Spleen (tissue), 11 donors: ENCODE data around the gene NANOS3. TPM values are rescaled to one million over a fixed set of nuclear protein-coding genes. Genes with fewer than 3 reads are reported as not detected.
"Not testable (repeated sequence)": the region's sequence is repeated elsewhere in the genome, so short reads cannot be mapped to it uniquely, and the experiment has no call there.

ENCODE experiments used
- DNase-seq: peaks from one replicate; pipeline ENCODE4 v3.0.0-alpha.2; 2020
- H3K27ac ChIP-seq, 8 donors: fragments of 200-600 bp; sonication (generic) in 7 of 8; 1 replicate in 4 of 8; 2 replicates in 4 of 8; pipeline versions ENCODE4 v1.5.0 to v1.8.0; 2016 to 2021; ENCODE audit warnings: inconsistent platforms in 4 of 8, mild to moderate bottlenecking in 4 of 8, moderate library complexity in 1 of 8
- H3K27me3 ChIP-seq, 7 donors: fragments of 200-600 bp; sonication (generic) in 6 of 7; replicated peaks in 1 of 7; 1 replicate in 4 of 7; 2 replicates in 3 of 7; pipeline versions ENCODE4 v1.5.0 to v1.8.0; 2016 to 2021; ENCODE audit warnings: inconsistent platforms in 3 of 7, mild to moderate bottlenecking in 1 of 7
- H3K36me3 ChIP-seq, 6 donors: fragments of 200-600 bp; sonication (generic) in 5 of 6; 1 replicate in 4 of 6; 2 replicates in 2 of 6; pipeline versions ENCODE4 v1.5.0 to v1.8.0; 2016 to 2021; ENCODE audit warnings: inconsistent platforms in 2 of 6
- H3K4me1 ChIP-seq, 6 donors: fragments of 200-600 bp; sonication (generic) in 5 of 6; 1 replicate in 3 of 6; 2 replicates in 3 of 6; pipeline versions ENCODE4 v1.5.0 to v1.8.0; 2016 to 2021; ENCODE audit warnings: inconsistent platforms in 3 of 6
- H3K4me3 ChIP-seq, 8 donors: fragments of 200-600 bp; sonication (generic) in 7 of 8; 1 replicate in 4 of 8; 2 replicates in 4 of 8; pipeline versions ENCODE4 v1.5.0 to v1.8.0; 2016 to 2021; ENCODE audit warnings: inconsistent platforms in 4 of 8, mild to moderate bottlenecking in 4 of 8, moderate library complexity in 2 of 8
- H3K9me3 ChIP-seq, 8 donors: fragments of 200-600 bp; sonication (generic) in 7 of 8; 1 replicate in 4 of 8; 2 replicates in 4 of 8; pipeline versions ENCODE4 v1.5.0 to v1.8.0; 2016 to 2021; ENCODE audit warnings: inconsistent platforms in 4 of 8
- POLR2A ChIP-seq, 3 donors: fragments of 450-650 bp; IDR thresholded peaks; one replicate each; pipeline ENCODE4 v1.5.1; 2017; ENCODE audit warnings: antibody characterized with exemption in 3 of 3, mild to moderate bottlenecking in 1 of 3
- POLR2AphosphoS5 ChIP-seq, 3 donors: sonication (generic); formaldehyde crosslinking; IDR thresholded peaks; one replicate each; pipeline ENCODE4 v1.5.1; 2017; ENCODE audit warnings: antibody characterized with exemption in 3 of 3
- WGBS, 5 donors: extraction: QIAGEN DNeasy Blood & Tissue Kit in 3 of 5; methylation state at CpG; one replicate each; pipeline versions ENCODE4 v1.1.5 to v1.1.7; 2013 to 2018; 5-methylcytosine and 5-hydroxymethylcytosine counted together
- intact Hi-C: fragments of 100-400 bp; cut with DNase I; formaldehyde crosslinking; loops from one replicate; pipeline ENCODE4 v1.15.0; 2023; ENCODE audit warnings: low total_unique reads
- polyA plus RNA-seq, 3 donors: library from polyadenylated mRNA; stranded (reverse); fragments of 200-250 nt; gene quantifications; one replicate each; pipeline ENCODE4 v1.2.1, GENCODE V29; 2013
- total RNA-seq, 7 donors: library from RNA; depleted of rRNA in 3 of 7; stranded (reverse); fragments of >200 nt in 3 of 7; fragmentation: NEBNext Ultra II Directional in 4 of 7; extraction: Animal tissue kit (Norgen Biotek cat#: 25700) in 4 of 7; gene quantifications; one replicate each; pipeline versions ENCODE4 v1.1.0 to v1.2.1, GENCODE V29; 2016 to 2021
- TF ChIP-seq, protein P1 (sequence below), 11 experiments: fragments of 200-600 bp in 7 of 11; fragments of 450-650 bp in 4 of 11; sonication (generic) in 4 of 11; IDR thresholded peaks in 8 of 11; conservative IDR thresholded peaks in 3 of 11; 1 replicate in 7 of 11; 2 replicates in 4 of 11; pipeline versions ENCODE4 v1.4.0 to v1.8.0; 2016 to 2021; ENCODE audit warnings: antibody characterized with exemption in 11 of 11, inconsistent platforms in 4 of 11, mild to moderate bottlenecking in 1 of 11
- donor health status: healthy with polysubstance abuse.
- donor health status: DM: no; HTN: no; CAD: no; lungs with moderate emphysema.
- donor health status: DM: no; HTN: no; CAD: no.
- donor health status: Bipolar disorder and iron deficiency.
- donor health status: healthy.
- donor health status: DM: no; HTN: no; CAD: no.
- donor health status: DM: yes; HTN: yes; CAD: no.

Gene NANOS3
- total and polyA plus RNA-seq, 10 donors, result 0.42 to 0.99 (median 0.52) TPM; not detected in 7

DNA sequence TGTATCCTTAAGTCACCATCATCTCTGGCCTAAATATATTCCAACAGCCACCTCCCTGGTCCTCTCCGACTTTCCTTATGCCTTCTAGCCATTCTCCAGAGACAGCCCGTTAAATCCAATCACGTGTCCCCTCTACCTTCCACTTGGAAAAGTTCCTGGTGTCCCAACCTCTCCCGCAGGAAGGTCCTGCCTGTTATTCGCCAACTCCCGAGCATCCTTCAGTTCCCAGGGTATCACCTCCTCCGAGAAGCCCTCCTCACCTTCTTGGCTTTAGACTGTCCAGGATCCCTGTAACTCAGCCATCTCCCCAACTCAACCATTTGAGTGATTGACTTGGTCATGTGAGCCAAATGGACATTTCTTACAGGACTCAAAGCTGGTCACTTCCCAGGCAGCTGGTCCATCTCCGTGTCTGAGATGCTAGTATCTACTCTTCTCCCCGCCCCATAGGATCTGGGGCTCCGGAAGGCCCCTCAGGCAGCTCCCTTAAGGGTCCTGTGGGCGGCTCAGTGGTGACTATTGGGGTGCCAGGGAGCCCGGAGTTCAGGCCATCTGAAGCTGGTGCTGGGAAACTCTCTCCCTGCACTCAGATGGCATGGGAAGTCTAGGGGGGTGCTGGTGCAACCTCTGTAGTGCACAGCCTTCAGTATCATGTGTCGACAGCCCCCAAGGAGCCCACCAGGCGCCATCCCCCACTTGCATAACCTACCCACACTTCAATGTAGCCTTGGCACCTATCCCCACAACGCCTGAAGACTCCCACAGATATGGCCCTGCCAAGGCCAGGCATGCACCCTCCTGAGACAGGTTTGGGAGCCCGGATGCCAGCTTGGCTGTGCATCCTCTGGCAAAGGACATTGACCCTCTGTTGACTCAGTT, 27.9 kb upstream of the NANOS3 start:
- Histone ChIP-seq H3K4me1 (peaks cover 23 to 74% (median 57%) of the 10 kb centered on the region in 6 donors), H3K9me3 (no peaks in the 10 kb centered on the region), H3K27ac (peak overlapping the region in 4 of 8 donors; percentile 60 to 100 (median 96)), H3K27me3 (peaks cover 0 to 19% (median 0%) of the 10 kb centered on the region in 7 donors), H3K4me3 (no peak overlapping the region), H3K36me3 (no peaks in the 10 kb centered on the region)
- no peak for DNase-seq
- TF ChIP-seq POLR2AphosphoS5 (IDR thresholded peaks at IDR 0.05) (no peak), POLR2A (IDR thresholded peaks at IDR 0.05) (no peak)
- TF ChIP-seq, protein P1, sequence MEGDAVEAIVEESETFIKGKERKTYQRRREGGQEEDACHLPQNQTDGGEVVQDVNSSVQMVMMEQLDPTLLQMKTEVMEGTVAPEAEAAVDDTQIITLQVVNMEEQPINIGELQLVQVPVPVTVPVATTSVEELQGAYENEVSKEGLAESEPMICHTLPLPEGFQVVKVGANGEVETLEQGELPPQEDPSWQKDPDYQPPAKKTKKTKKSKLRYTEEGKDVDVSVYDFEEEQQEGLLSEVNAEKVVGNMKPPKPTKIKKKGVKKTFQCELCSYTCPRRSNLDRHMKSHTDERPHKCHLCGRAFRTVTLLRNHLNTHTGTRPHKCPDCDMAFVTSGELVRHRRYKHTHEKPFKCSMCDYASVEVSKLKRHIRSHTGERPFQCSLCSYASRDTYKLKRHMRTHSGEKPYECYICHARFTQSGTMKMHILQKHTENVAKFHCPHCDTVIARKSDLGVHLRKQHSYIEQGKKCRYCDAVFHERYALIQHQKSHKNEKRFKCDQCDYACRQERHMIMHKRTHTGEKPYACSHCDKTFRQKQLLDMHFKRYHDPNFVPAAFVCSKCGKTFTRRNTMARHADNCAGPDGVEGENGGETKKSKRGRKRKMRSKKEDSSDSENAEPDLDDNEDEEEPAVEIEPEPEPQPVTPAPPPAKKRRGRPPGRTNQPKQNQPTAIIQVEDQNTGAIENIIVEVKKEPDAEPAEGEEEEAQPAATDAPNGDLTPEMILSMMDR (IDR thresholded peaks at IDR 0.05 in 8 of 11, conservative IDR thresholded peaks at IDR 0.05 in 3 of 11), result no peak
- intact Hi-C loops, result no loop called here
- 71 to 89% (median 82%) methylated on average over 14 to 16 of the region's 16 CpGs for WGBS, 5 donors

- Histone ChIP-seq H3K4me3 (peak overlapping the region in 5 of 8 donors; percentile 13 to 58 (median 30)), H3K36me3 (no peaks in the 10 kb centered on the region), H3K27me3 (peaks cover 0 to 19% (median 0%) of the 10 kb centered on the region in 7 donors), H3K9me3 (no peaks in the 10 kb centered on the region), H3K27ac (peak overlapping the region in 7 of 8 donors; percentile 63 to 94 (median 78)), H3K4me1 (peaks cover 23 to 63% (median 52%) of the 10 kb centered on the region in 6 donors)
- TF ChIP-seq, protein P1 (IDR thresholded peaks at IDR 0.05 in 8 of 11, conservative IDR thresholded peaks at IDR 0.05 in 3 of 11), result no peak
- TF ChIP-seq POLR2A (IDR thresholded peaks at IDR 0.05) (no peak), POLR2AphosphoS5 (IDR thresholded peaks at IDR 0.05) (peak; percentile 47 to 76 (median 65))
- intact Hi-C loops, result no loop called here
- WGBS, 5 donors, result 19 to 66% (median 21%) methylated on average over 11 to 66 of the region's 66 CpGs
- peak; percentile 92 for DNase-seq
These were observed 26.7 kb upstream of the NANOS3 start for GRCh38 chr19:13849991-13850909.

GRCh38 chr19:13850910-13851733, 25.8 kb upstream of the NANOS3 start:
- Histone ChIP-seq H3K4me3 (peak overlapping the region in 5 of 8 donors; percentile 13 to 58 (median 30)), H3K27me3 (peaks cover 0 to 19% (median 0%) of the 10 kb centered on the region in 7 donors), H3K4me1 (peaks cover 19 to 55% (median 45%) of the 10 kb centered on the region in 6 donors), H3K9me3 (no peaks in the 10 kb centered on the region), H3K27ac (peak overlapping the region in 7 of 8 donors; percentile 63 to 94 (median 78)), H3K36me3 (no peaks in the 10 kb centered on the region)
- TF ChIP-seq POLR2AphosphoS5 (IDR thresholded peaks at IDR 0.05) (peak in 1 of 3 donors; percentile 35), POLR2A (IDR thresholded peaks at IDR 0.05) (no peak)
- TF ChIP-seq, protein P1 (IDR thresholded peaks at IDR 0.05 in 8 of 11, conservative IDR thresholded peaks at IDR 0.05 in 3 of 11), result no peak
- intact Hi-C loops, result no loop called here
- 56 to 78% (median 61%) methylated on average over 19 to 26 of the region's 26 CpGs for WGBS, 5 donors
- peak; percentile 81 for DNase-seq

DNA sequence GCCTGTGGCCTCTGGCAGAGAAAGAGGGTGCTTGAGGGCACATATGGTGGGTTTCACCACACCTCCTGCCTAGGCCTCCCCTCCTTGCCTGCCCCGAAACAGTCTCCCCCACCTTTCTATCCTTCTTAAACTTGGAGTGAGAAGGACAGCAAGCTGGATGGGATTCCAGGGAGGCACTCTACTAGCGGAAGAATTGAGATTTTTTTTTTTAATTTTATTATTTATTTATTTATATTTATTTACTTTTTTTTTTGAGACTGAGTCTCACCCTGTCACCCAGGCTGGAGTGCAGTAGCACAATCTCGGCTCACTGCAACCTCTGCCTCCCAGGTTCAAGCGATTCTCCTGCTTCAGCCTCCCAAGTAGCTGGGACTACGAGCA, 25.2 kb upstream of the NANOS3 start:
- peaks cover 0 to 19% (median 0%) of the 10 kb centered on the region in 7 donors for H3K27me3 ChIP-seq
- intact Hi-C loops, DNase-seq, H3K36me3 ChIP-seq, H3K9me3 ChIP-seq, H3K4me3 ChIP-seq: not testable (repeated sequence)
- H3K4me1 ChIP-seq, result peaks cover 13 to 49% (median 38%) of the 10 kb centered on the region in 6 donors
- H3K27ac ChIP-seq, result peak overlapping the region in 5 of 8 donors; percentile 67 to 94 (median 78)
- 83 to 97% (median 89%) methylated on average over 5 of the region's 5 CpGs for WGBS, 5 donors

GRCh38 chr19:13852171-13852707, 24.7 kb upstream of the NANOS3 start:
- H3K36me3 ChIP-seq, intact Hi-C loops, H3K9me3 ChIP-seq, H3K4me3 ChIP-seq, H3K27ac ChIP-seq, DNase-seq: not testable (repeated sequence)
- H3K4me1 ChIP-seq, result peaks cover 7 to 43% (median 33%) of the 10 kb centered on the region in 6 donors
- H3K27me3 ChIP-seq, result peaks cover 0 to 17% (median 0%) of the 10 kb centered on the region in 7 donors
- WGBS, 5 donors, result 88 to 96% (median 93%) methylated on average over 12 of the region's 12 CpGs
